ENCODE data around the gene ENAH.

GRCh38 chr1:225595452-225595851, 57.5 kb downstream of the ENAH start:
- TF ChIP-seq SPI1 (IDR thresholded peaks at IDR 0.05; ENCODE audit: borderline replicate concordance, low read depth): no peak
- no peak for TF ChIP-seq POLR2AphosphoS5 (IDR thresholded peaks at IDR 0.05; ENCODE audit: low read depth)

All from HL-60 (cell line).